ENCODE results near the gene ACAP2.

DNA sequence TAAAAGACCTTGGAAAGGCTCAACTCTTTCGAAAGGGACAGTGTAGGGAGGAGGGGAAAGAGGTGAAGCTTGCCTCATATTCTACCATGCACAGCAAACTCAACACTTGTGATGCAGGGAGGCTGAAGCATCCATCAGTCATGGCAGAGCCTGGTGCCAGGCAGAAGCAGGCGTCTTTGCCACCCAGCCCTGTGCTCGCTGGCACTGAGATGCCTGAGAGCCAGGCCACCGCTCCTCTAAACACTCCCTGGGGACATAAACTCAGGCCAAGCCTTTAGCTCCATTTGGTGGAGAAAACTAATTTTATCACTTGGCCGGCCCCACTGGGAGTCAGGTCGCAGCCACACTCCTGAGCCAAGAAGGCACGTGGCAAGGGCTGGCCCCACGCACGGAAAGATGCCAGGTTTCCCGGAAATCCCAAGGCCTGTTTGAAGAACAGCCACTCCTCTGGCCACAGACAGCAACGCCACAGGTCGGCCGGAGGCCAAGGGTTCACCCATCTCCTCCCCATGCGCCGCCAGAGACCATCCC lies 202.6 kb downstream of the ACAP2 start:
- TF ChIP-seq, protein P1, sequence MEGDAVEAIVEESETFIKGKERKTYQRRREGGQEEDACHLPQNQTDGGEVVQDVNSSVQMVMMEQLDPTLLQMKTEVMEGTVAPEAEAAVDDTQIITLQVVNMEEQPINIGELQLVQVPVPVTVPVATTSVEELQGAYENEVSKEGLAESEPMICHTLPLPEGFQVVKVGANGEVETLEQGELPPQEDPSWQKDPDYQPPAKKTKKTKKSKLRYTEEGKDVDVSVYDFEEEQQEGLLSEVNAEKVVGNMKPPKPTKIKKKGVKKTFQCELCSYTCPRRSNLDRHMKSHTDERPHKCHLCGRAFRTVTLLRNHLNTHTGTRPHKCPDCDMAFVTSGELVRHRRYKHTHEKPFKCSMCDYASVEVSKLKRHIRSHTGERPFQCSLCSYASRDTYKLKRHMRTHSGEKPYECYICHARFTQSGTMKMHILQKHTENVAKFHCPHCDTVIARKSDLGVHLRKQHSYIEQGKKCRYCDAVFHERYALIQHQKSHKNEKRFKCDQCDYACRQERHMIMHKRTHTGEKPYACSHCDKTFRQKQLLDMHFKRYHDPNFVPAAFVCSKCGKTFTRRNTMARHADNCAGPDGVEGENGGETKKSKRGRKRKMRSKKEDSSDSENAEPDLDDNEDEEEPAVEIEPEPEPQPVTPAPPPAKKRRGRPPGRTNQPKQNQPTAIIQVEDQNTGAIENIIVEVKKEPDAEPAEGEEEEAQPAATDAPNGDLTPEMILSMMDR (IDR thresholded peaks at IDR 0.05 in 8 of 11, conservative IDR thresholded peaks at IDR 0.05 in 3 of 11) = no peak
- TF ChIP-seq POLR2A (IDR thresholded peaks at IDR 0.05) = no peak
- peak; percentile 60 to 75 (median 72) for TF ChIP-seq POLR2AphosphoS5 (IDR thresholded peaks at IDR 0.05)

All from spleen (tissue), 7 donors.